ENCODE results near the gene OAS3.
A peak's percentile ranks its signal among the peaks of the same experiment; 100 is the strongest.

The OAS3 gene

GRCh38 chr12:112974904-112975303, 36.6 kb downstream of the OAS3 start:
- H3K27me3 ChIP-seq (ENCODE audit: control insufficient read depth, low read length): no peaks in the 10 kb centered on the region
- no peak overlapping the region for H3K4me3 ChIP-seq (ENCODE audit: low read length)
- no peak overlapping the region for H3K27ac ChIP-seq (ENCODE audit: low read depth, low read length)
- no peaks in the 10 kb centered on the region for H3K9me2 ChIP-seq (replicated peaks; ENCODE audit: control insufficient read depth, low read length)
- H3K36me3 ChIP-seq (ENCODE audit: control insufficient read depth, low read length): no peaks in the 10 kb centered on the region
- peaks cover 6% of the 10 kb centered on the region for H3K79me2 ChIP-seq (ENCODE audit: control insufficient read depth, low read length)
- peaks cover 5% of the 10 kb centered on the region; the same call in 1 of the 2 replicates for H3F3A ChIP-seq (ENCODE audit: control insufficient read depth, insufficient read depth)
- peaks cover 48% of the 10 kb centered on the region for H3K4me1 ChIP-seq (ENCODE audit: control insufficient read depth, low read length)
- TF ChIP-seq, protein P1, sequence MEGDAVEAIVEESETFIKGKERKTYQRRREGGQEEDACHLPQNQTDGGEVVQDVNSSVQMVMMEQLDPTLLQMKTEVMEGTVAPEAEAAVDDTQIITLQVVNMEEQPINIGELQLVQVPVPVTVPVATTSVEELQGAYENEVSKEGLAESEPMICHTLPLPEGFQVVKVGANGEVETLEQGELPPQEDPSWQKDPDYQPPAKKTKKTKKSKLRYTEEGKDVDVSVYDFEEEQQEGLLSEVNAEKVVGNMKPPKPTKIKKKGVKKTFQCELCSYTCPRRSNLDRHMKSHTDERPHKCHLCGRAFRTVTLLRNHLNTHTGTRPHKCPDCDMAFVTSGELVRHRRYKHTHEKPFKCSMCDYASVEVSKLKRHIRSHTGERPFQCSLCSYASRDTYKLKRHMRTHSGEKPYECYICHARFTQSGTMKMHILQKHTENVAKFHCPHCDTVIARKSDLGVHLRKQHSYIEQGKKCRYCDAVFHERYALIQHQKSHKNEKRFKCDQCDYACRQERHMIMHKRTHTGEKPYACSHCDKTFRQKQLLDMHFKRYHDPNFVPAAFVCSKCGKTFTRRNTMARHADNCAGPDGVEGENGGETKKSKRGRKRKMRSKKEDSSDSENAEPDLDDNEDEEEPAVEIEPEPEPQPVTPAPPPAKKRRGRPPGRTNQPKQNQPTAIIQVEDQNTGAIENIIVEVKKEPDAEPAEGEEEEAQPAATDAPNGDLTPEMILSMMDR (IDR thresholded peaks at IDR 0.05; ENCODE audit: low read depth, low read length, poor library complexity, severe bottlenecking): no peak
- no peak for TF ChIP-seq EZH2phosphoT487 (IDR thresholded peaks at IDR 0.05; ENCODE audit: borderline replicate concordance, low read length)
- no peak overlapping the region for H3K4me2 ChIP-seq (ENCODE audit: low read length)
- H3K9me3 ChIP-seq (ENCODE audit: control insufficient read depth, insufficient read depth, low read length): no peaks in the 10 kb centered on the region
- no peaks in the 10 kb centered on the region for H4K20me1 ChIP-seq (ENCODE audit: control insufficient read depth, insufficient read depth, low read depth, low read length)

GRCh38 chr12:112977139-112977538, 38.9 kb downstream of the OAS3 start:
- no peak overlapping the region for H3K4me2 ChIP-seq (ENCODE audit: low read length)
- no peaks in the 10 kb centered on the region for H3K27me3 ChIP-seq (ENCODE audit: control insufficient read depth, low read length)
- peaks cover 4% of the 10 kb centered on the region; the same call in 1 of the 2 replicates for H3K9me3 ChIP-seq (ENCODE audit: control insufficient read depth, insufficient read depth, low read length)
- no peaks in the 10 kb centered on the region for H3K36me3 ChIP-seq (ENCODE audit: control insufficient read depth, low read length)
- H3K79me2 ChIP-seq (ENCODE audit: control insufficient read depth, low read length): peaks cover 9% of the 10 kb centered on the region
- no peak overlapping the region for H3K27ac ChIP-seq (ENCODE audit: low read depth, low read length)
- peaks cover 48% of the 10 kb centered on the region for H3K4me1 ChIP-seq (ENCODE audit: control insufficient read depth, low read length)
- H3K4me3 ChIP-seq (ENCODE audit: low read length): no peak overlapping the region
- H3K9me2 ChIP-seq (replicated peaks; ENCODE audit: control insufficient read depth, low read length): no peaks in the 10 kb centered on the region
- peaks cover 5% of the 10 kb centered on the region; the same call in 1 of the 2 replicates for H3F3A ChIP-seq (ENCODE audit: control insufficient read depth, insufficient read depth)
- H4K20me1 ChIP-seq (ENCODE audit: control insufficient read depth, insufficient read depth, low read depth, low read length): no peaks in the 10 kb centered on the region
- TF ChIP-seq, protein P1 (IDR thresholded peaks at IDR 0.05; ENCODE audit: low read depth, low read length, poor library complexity, severe bottlenecking): no peak
- TF ChIP-seq EZH2phosphoT487 (IDR thresholded peaks at IDR 0.05; ENCODE audit: borderline replicate concordance, low read length): no peak

DNA sequence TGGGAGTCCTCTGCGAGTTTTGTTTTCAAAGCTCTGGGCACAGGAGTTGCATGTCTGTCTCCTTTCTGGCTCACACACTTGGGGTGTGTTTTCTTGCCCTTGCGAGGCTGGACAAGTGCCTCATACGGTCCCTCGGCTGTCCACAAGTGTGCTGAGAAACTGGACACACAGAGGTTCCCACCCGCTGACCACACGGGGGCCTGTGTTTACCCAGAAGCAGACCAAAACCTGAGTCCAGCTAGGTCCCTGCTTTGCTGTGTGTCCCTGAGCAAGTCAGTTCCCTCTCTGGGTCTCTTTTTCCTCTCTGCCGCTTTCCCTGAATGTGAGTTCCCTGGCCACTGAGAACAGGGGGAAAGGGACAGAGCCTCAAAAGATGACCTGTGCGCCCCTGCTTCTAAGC, 39.4 kb downstream of the OAS3 start:
- H4K20me1 ChIP-seq (ENCODE audit: control insufficient read depth, insufficient read depth, low read depth, low read length): no peaks in the 10 kb centered on the region
- H3K9me2 ChIP-seq (replicated peaks; ENCODE audit: control insufficient read depth, low read length): no peaks in the 10 kb centered on the region
- peak overlapping the region; percentile 50 for H3K27ac ChIP-seq (ENCODE audit: low read depth, low read length)
- H3K4me1 ChIP-seq (ENCODE audit: control insufficient read depth, low read length): peaks cover 48% of the 10 kb centered on the region
- peak overlapping the region; percentile 88 for H3K4me2 ChIP-seq (ENCODE audit: low read length)
- peaks cover 9% of the 10 kb centered on the region for H3K79me2 ChIP-seq (ENCODE audit: control insufficient read depth, low read length)
- H3K9me3 ChIP-seq (ENCODE audit: control insufficient read depth, insufficient read depth, low read length): peaks cover 8% of the 10 kb centered on the region; the same call in 1 of the 2 replicates
- H3F3A ChIP-seq (ENCODE audit: control insufficient read depth, insufficient read depth): peaks cover 5% of the 10 kb centered on the region; the same call in 1 of the 2 replicates
- H3K4me3 ChIP-seq (ENCODE audit: low read length): peak overlapping the region; percentile 78
- H3K27me3 ChIP-seq (ENCODE audit: control insufficient read depth, low read length): no peaks in the 10 kb centered on the region
- TF ChIP-seq EZH2phosphoT487 (IDR thresholded peaks at IDR 0.05; ENCODE audit: borderline replicate concordance, low read length): no peak
- TF ChIP-seq, protein P1 (IDR thresholded peaks at IDR 0.05; ENCODE audit: low read depth, low read length, poor library complexity, severe bottlenecking): no peak
- no peaks in the 10 kb centered on the region for H3K36me3 ChIP-seq (ENCODE audit: control insufficient read depth, low read length)

All from DOHH2 (cell line).